ENCODE measurements around the gene PTPRT.

- no peak for TF ChIP-seq POLR2AphosphoS5 (IDR thresholded peaks at IDR 0.05; ENCODE audit: borderline replicate concordance, low read depth, low read length)
- TF ChIP-seq EZH2 (IDR thresholded peaks at IDR 0.05) = no peak
These were observed 2.1 kb downstream of the PTPRT start for GRCh38 chr20:43187476-43188233.
